NCI-H446 (cell line): ENCODE data around the gene OR4E1.
"Not testable (repeated sequence)": the region's sequence is repeated elsewhere in the genome, so short reads cannot be mapped to it uniquely, and the experiment has no call there.

Experiments used
- DNase-seq, 2 experiments: peaks; one replicate each; lab custom pipeline; 2025; lab: John Stamatoyannopoulos, UW

OR4E1 gene

DNA sequence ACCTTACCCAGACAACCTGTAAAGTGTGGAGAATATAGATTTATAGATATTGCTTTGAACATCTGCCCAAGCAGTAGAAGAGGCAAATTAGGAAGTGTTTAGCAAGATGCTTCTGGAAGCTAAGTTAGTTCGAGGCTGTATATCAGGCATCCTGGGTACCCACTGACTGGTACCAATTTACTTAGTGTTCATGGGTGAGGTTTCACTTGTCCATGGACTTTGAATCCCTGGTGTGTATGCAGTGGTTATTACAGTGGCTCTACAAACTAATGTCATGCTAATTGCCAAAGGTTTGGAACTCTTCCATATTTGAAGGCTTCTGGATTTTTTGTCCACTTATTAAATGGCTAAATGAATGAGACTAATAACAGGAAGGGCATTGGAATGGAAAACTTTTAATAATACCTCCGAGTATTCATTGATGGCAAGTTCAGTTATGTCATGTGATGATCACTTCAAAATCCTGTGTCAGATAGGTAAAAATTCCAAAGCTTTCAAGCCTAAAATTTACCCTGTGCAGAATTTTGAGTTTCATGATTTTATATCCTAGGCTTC lies 20.2 kb downstream of the OR4E1 start, which contains the start of gene OR4E2:
OR4E2 (plus strand) TSS at position 505 of the 555 bp plus-strand sequence. CDS start 11,248 bp downstream, outside the sequence.
- no peak for DNase-seq

DNA sequence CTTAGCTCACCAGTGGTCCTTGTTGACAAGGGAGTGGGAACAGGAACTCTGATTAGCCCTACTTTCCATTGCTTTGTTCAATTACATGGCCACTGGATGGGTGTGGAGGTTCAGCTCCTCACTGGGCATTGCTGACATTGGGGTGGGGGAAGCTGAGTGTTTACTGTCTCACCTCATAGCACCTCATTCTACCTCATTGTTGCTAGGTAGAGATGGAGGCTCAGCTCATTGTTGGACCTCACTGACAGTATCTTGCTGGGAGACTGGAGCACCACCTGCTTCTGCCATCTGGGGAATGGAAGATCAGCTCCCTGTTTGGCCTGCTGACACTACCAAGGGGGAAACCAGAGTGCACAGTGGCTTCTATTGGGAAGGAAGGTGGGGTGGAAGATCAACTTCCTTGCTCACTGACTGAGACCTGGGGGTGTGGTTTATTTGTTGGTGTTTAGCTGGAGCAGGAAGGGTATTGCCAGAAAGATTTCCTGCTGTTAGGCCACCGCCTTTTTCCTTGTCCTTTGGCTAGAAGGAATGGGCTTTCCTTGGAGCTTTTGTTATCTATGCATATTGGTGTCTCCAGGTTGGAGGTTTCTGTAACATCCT lies 21.3 kb downstream of the OR4E1 start:
- no peak for DNase-seq

DNA sequence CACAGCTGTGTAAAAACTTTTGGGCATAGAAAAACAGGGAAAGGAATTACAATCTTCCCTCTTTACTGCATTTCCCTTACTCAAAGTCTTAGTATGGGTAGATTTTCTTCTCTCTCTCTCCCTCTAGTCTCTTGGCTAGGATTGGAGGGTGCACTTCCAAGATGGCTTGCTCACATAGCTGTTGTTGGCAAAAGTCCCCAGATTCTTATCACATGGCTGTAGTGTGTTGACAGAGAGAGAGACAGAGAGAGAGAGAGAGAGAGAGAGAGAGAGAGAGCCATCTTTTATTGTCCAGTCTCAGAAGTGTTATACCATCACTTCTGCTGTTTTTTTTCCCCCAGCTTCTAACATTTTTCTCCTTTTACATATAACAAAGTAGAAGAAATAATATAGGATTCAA lies 26.2 kb downstream of the OR4E1 start:
- DNase-seq: no peak

DNA sequence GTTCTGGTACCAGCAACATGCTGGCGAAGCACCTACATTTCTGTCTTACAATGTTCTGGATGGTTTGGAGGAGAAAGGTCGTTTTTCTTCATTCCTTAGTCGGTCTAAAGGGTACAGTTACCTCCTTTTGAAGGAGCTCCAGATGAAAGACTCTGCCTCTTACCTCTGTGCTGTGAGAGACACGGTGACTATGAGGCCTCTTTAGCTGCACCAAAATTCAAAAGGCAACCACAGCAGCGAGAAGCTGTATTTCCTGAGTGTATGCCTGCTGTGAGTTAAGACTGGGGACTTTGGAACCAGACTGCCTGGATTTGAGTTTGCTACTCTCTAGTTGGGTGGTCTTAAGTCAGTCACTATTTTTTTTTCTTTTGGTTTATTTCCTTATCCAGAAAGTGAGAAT lies 30.2 kb downstream of the OR4E1 start:
- DNase-seq: no peak

DNA sequence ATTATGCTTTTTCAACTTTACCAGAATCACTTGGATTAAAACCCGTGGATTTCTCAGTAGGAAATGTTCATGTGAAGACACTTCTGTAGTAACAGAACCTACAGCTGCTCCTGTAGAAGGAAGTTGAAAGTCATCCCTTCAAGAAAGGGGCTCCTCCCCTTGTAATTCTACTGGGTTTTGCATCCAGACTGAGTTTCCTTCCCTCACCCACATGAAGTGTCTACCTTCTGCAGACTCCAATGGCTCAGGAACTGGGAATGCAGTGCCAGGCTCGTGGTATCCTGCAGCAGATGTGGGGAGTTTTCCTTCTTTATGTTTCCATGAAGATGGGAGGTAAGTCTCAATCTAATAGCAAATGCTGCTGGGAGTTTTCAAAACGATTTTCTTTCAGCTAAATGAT lies 30.9 kb downstream of the OR4E1 start:
- DNase-seq: no peak

DNA sequence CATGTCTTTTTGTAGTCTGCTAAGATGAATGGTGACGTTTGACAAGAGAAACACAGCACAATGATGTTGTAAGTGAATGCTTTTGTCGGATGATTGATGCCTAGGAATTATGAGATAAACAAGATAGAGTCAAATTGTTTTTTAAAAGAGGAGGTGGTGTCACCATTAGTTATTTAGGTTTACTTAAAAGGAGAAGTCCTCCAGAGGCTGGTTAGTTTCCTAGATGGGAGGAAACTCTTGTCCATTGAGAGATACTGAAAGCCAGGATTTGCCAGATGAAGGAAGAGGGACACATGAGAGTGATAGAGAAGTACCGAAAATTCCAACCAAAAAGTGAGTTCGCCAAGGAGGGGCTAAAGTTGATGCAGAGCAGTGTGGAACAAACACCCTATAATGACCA lies 38.8 kb downstream of the OR4E1 start, which contains the start of gene OR10G2:
OR10G2 (minus strand) TSS at position 101 of the 400 bp plus-strand sequence; CDS start at position 3, 98 bp downstream.
- no peak for DNase-seq

DNA sequence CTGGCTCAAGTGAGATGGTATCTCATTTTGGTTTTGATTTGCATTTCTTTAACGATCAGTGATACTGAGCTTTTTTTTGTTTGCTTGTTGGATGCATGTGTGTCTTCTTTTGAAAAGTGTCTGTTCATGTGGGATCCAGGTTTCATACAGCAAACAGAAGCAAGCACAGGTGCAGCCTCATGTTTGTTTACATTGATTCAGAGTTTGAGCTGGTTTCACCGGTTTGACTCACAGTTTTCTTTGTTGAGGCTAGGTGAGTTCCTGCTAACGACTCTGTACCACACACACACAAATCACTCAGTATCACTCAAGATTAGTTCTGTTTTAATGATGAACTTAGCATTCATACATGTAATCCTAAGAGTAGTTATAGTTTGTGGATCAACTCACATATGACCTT lies 42.5 kb downstream of the OR4E1 start:
- no peak for DNase-seq

DNA sequence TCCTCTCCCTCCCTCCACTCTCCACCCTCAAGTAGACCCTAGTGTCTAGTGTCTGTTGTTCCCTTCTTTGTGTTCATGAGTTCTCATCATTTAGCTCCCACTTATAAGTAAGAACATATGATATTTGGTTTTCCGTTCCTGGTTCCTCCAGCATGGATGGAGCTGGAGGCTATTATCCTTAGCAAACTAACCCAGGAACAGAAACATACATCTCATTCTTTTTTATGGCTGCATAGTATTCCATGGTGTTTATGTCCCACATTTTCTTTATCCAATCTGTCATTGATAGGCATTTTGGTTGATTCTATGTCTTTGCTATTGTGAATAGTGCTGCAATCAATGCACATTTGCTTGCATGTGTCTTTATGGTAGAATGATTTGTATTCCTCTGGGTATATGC lies 43.1 kb downstream of the OR4E1 start:
- not testable (repeated sequence) for DNase-seq

DNA sequence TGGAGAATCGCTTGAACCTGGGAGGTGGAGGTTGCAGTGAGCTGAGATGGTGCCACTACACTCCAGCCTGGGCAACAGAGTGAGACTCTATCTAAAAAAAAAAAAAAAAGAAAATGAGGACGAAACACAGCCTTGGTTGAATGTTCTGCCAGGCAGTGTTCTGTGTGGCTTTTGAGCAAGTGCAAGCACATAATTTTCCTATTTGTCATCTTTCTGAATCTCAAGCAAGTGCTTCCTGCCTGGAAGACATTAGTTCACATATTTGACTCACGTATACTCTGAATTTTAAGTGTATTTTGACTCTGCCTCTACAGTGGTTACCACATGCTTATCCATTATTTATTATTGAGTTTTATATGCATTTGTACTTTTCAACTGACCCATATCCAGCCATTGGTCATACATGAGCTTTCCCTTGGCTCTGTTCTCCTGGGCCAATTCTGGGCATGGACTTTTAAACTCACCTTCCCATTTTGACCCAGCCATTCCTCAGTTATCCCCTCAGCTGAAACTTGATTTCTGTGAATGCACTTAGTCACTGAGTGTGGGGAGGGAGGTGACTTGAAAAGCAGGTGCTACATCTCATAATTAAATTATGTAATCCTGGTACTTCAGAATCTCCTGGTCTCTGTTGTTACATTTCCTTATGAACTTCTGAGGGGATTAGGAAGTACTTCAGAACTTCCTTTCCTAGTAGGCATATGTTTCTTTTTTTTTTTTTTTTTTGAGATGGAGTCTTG lies 47.0 kb downstream of the OR4E1 start:
- no peak for DNase-seq
